HEK293 (cell line): Measurements from ENCODE around the gene KLK2.
A peak's percentile ranks its signal among the peaks of the same experiment; 100 is the strongest.

Source experiments
- ATF2 ChIP-seq: fragments of 450-650 bp; formaldehyde crosslinking; IDR thresholded peaks from 2 replicates; pipeline ENCODE4 v1.5.1; 2016; ENCODE audit warnings: missing biosample characterization, missing genetic modification characterization, low read depth
- KLF7 ChIP-seq: fragments of 450-650 bp; formaldehyde crosslinking; IDR thresholded peaks from 2 replicates; pipeline ENCODE4 v1.5.1; 2016; ENCODE audit warnings: missing biosample characterization, missing genetic modification characterization, borderline replicate concordance
- PATZ1 ChIP-seq: fragments of 450-650 bp; formaldehyde crosslinking; IDR thresholded peaks from 2 replicates; pipeline ENCODE4 v1.5.1; 2016; ENCODE audit warnings: missing biosample characterization, missing genetic modification characterization
- REPIN1 ChIP-seq: fragments of 450-650 bp; formaldehyde crosslinking; IDR thresholded peaks from 2 replicates; pipeline ENCODE4 v1.5.1; 2017; ENCODE audit warnings: missing biosample characterization, missing genetic modification characterization, low read depth
- SCRT1 ChIP-seq: fragments of 450-650 bp; formaldehyde crosslinking; IDR thresholded peaks from 2 replicates; pipeline ENCODE4 v1.5.1; 2016; ENCODE audit warnings: missing biosample characterization, missing genetic modification characterization, borderline replicate concordance
- SP3 ChIP-seq: fragments of 450-650 bp; formaldehyde crosslinking; IDR thresholded peaks from 2 replicates; pipeline ENCODE4 v1.5.1; 2016; ENCODE audit warnings: missing biosample characterization, missing genetic modification characterization
- ZNF140 ChIP-seq: fragments of 450-650 bp; formaldehyde crosslinking; IDR thresholded peaks from 2 replicates; pipeline ENCODE4 v1.5.1; 2016; ENCODE audit warnings: missing biosample characterization, missing genetic modification characterization
- ZNF48 ChIP-seq: fragments of 450-650 bp; formaldehyde crosslinking; IDR thresholded peaks from 2 replicates; pipeline ENCODE4 v1.5.1; 2016; ENCODE audit warnings: missing biosample characterization, missing genetic modification characterization
- ZNF514 ChIP-seq: fragments of 450-650 bp; formaldehyde crosslinking; IDR thresholded peaks from 2 replicates; pipeline ENCODE4 v1.5.1; 2016; ENCODE audit warnings: missing biosample characterization, missing genetic modification characterization
- ZXDB ChIP-seq: fragments of 450-650 bp; formaldehyde crosslinking; IDR thresholded peaks from 2 replicates; pipeline ENCODE4 v1.5.1; 2016; ENCODE audit warnings: missing biosample characterization, missing genetic modification characterization
- TF ChIP-seq, protein P1 (sequence below): fragments of 450-650 bp; formaldehyde crosslinking; IDR thresholded peaks from 2 replicates; pipeline ENCODE4 v1.5.1; 2016; ENCODE audit warnings: missing biosample characterization, missing genetic modification characterization

DNA sequence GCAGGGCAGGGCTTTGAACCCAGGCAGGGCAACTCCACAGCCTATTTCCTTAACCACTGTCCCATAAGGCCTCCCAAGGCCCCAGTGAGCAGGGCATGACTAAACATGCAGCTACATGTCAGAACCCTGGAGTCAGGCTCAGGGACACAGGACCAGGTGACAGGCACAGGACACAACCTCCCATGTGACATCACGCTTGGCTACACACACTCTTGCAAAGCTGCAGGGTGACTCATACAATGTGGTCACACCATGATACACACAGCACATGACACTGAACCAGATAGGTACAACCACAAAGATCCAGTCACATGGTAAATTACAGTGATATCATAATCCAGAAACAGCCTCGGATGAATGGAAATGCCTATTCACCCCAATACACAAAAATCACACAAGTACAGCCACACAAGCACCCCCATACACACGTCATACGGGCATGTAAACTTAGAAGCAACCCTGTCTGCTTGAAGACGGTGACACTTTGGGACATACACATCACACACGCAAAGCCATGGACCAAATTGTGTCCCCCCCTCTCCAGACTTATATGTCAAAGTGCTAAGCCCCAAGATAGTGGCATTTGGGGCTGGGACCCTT lies 23.5 kb downstream of the KLK2 start:
- TF ChIP-seq ZNF514 (tag by site-specific recombination) (no peak), KLF7 (no peak), ATF2 (tag by site-specific recombination) (peak; percentile 90), REPIN1 (tag by site-specific recombination) (no peak), SCRT1 (tag by site-specific recombination) (no peak), ZXDB (tag by site-specific recombination) (peak; percentile 57; the same call in 1 of the 2 replicates), SP3 (peak; percentile 70), ZNF140 (tag by site-specific recombination) (no peak), ZNF48 (no peak), PATZ1 (tag by site-specific recombination) (peak; percentile 85)
- TF ChIP-seq, protein P1, sequence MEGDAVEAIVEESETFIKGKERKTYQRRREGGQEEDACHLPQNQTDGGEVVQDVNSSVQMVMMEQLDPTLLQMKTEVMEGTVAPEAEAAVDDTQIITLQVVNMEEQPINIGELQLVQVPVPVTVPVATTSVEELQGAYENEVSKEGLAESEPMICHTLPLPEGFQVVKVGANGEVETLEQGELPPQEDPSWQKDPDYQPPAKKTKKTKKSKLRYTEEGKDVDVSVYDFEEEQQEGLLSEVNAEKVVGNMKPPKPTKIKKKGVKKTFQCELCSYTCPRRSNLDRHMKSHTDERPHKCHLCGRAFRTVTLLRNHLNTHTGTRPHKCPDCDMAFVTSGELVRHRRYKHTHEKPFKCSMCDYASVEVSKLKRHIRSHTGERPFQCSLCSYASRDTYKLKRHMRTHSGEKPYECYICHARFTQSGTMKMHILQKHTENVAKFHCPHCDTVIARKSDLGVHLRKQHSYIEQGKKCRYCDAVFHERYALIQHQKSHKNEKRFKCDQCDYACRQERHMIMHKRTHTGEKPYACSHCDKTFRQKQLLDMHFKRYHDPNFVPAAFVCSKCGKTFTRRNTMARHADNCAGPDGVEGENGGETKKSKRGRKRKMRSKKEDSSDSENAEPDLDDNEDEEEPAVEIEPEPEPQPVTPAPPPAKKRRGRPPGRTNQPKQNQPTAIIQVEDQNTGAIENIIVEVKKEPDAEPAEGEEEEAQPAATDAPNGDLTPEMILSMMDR (tag by site-specific recombination), result no peak
